AG04450 (cell line): Measurements from ENCODE around the gene PDE6G. TPM values are rescaled to one million over a fixed set of nuclear protein-coding genes. Genes with fewer than 3 reads are reported as not detected.

ENCODE experiments used
- CTCF ChIA-PET: fragments of 300-600, 350-600 bp; formaldehyde crosslinking; extraction: SDS; loops from one replicate; lab custom pipeline; 2022; ENCODE audit warnings: antibody characterized with exemption, inconsistent platforms; lab: Charles Lee
- POLR2A ChIA-PET: fragments of 350-600 bp; formaldehyde crosslinking; extraction: SDS; loops from one replicate; lab custom pipeline; 2021; ENCODE audit warnings: antibody characterized with exemption, inconsistent platforms; lab: Yijun Ruan, JAX
- DNase-seq: peaks from one replicate; pipeline ENCODE4 v3.0.0-alpha.2; 2011; ENCODE audit warnings: low read depth, low spot score
- H3K27ac ChIP-seq: one replicate; pipeline ENCODE4 v1.5.1; 2012; ENCODE audit warnings: low read depth, low read length, control low read depth
- H3K27me3 ChIP-seq: one replicate; pipeline ENCODE4 v1.6.0; 2012; ENCODE audit warnings: low read length; ENCODE audit not compliant: control insufficient read depth, insufficient read depth
- H3K4me3 ChIP-seq: 2 replicates; pipeline ENCODE4 v1.5.1; 2011; ENCODE audit warnings: mild to moderate bottlenecking, low read depth, low read length, control low read depth
- H3K9me3 ChIP-seq: 2 replicates; pipeline ENCODE4 v1.5.1; 2012; ENCODE audit warnings: low read length; ENCODE audit not compliant: control insufficient read depth, insufficient read depth
- CTCF ChIP-seq: IDR thresholded peaks from 2 replicates; pipeline ENCODE4 v1.5.1; 2011; ENCODE audit warnings: low read depth, low read length, control low read depth, inconsistent platforms
- polyA plus RNA-seq: library from polyadenylated mRNA; depleted of rRNA; stranded (reverse); fragments of >200 nt; gene quantifications from 2 replicates; pipeline ENCODE4 v1.2.3, GENCODE V29; 2011

Gene PDE6G
- polyA plus RNA-seq, 1 experiment, result 0.51 TPM

DNA sequence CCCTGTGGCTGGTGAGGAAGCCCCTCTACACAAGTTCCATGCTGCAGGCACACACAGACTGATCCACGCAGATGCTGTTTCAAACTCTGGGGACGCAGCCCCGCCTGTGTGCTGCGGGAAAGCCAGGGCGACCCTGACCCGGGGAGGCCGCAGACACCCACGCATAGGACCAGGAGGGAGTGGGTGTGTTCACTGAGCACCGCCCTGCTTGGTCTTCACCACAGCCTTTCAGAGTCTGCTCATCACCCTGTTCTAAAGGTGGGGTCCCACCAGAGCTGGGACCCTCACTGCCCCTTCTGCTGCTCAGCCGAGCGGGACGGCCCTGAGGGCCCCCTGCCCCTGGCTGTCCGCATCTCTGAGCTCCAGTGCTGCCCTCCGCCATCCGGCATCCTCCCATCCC is 11.8 kb downstream of the PDE6G start:
- CTCF ChIA-PET, result no interaction called here

GRCh38 chr17:81641825-81642489 is 14.4 kb downstream of the PDE6G start:
- peak; percentile 29 for DNase-seq
- Histone ChIP-seq H3K4me3 (peak overlapping the region; percentile 20; the same call in 1 of the 2 replicates), H3K27me3 (no peaks in the 10 kb centered on the region), H3K27ac (peak overlapping the region; percentile 78), H3K9me3 (no peaks in the 10 kb centered on the region)
- POLR2A ChIA-PET, result interaction anchor here (0.6 to 1.1 kb wide), 2 partner anchors 24 to 38 kb away, joined by 3 to 5 read pairs; no protein-coding TSS in a partner anchor
- CTCF ChIA-PET, result no interaction called here
- no peak for TF ChIP-seq CTCF

More for the DNA sequence above, 11.8 kb downstream of the PDE6G start:
- POLR2A ChIA-PET, result no interaction called here
- TF ChIP-seq CTCF, result no peak
- DNase-seq, result no peak
- H3K9me3 ChIP-seq, result peaks cover 12% of the 10 kb centered on the region
- H3K27ac ChIP-seq, result no peak overlapping the region
- peaks cover 10% of the 10 kb centered on the region for H3K27me3 ChIP-seq
- no peak overlapping the region for H3K4me3 ChIP-seq

DNA sequence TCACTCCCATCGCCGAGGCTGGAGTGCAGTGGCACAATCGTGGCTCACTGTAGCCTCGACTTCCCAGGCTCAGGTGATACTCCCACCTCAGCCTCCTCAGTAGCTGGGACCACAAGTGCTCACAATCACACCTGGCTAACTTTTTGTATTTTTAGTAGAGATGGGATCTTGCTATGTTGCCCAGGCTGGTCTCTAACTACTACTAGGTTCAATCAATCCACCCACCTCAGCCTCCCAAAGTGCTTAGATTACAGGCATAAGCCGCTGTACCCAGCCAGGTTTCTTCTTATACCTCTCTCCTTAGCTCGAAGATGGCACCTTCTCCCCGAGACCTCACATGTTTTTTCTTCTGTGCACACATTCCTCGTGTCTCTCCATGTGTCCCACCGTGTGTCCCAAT is 16.3 kb downstream of the PDE6G start:
- Histone ChIP-seq H3K9me3 (no peaks in the 10 kb centered on the region), H3K27ac (no peak overlapping the region), H3K4me3 (no peak overlapping the region), H3K27me3 (no peaks in the 10 kb centered on the region)
- no peak for TF ChIP-seq CTCF
- CTCF ChIA-PET, result no interaction called here
- POLR2A ChIA-PET, result no interaction called here
- no peak for DNase-seq

DNA sequence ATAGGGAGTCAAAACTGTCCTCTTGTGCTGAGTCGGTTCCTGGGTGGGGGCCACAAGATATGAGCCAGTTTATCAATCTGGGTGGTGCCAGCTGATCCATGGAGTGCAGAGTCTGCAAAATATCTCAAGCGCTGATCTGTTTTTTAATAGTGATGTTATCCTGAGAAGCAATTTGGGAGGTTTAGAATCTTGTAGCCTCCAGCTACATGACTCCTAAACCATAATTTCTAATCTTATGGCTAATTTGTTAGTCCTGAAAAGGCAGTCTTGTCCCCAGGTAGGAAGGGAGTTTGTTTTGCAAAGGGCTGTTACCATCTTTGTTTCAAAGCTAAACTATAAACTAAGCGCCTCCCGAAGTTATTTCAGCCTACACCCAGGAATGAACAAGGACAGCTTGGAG is 17.7 kb downstream of the PDE6G start:
- Histone ChIP-seq H3K27me3 (no peaks in the 10 kb centered on the region), H3K4me3 (no peak overlapping the region), H3K9me3 (no peaks in the 10 kb centered on the region), H3K27ac (no peak overlapping the region)
- ChIA-PET CTCF (no interaction called here), POLR2A (interaction anchor here (0.7 kb wide), 2 partner anchors 28 to 175 kb away, joined by 3 to 4 read pairs; partner anchors contain the start of genes CCDC137 and OXLD1)
- no peak for DNase-seq
- no peak for TF ChIP-seq CTCF

DNA sequence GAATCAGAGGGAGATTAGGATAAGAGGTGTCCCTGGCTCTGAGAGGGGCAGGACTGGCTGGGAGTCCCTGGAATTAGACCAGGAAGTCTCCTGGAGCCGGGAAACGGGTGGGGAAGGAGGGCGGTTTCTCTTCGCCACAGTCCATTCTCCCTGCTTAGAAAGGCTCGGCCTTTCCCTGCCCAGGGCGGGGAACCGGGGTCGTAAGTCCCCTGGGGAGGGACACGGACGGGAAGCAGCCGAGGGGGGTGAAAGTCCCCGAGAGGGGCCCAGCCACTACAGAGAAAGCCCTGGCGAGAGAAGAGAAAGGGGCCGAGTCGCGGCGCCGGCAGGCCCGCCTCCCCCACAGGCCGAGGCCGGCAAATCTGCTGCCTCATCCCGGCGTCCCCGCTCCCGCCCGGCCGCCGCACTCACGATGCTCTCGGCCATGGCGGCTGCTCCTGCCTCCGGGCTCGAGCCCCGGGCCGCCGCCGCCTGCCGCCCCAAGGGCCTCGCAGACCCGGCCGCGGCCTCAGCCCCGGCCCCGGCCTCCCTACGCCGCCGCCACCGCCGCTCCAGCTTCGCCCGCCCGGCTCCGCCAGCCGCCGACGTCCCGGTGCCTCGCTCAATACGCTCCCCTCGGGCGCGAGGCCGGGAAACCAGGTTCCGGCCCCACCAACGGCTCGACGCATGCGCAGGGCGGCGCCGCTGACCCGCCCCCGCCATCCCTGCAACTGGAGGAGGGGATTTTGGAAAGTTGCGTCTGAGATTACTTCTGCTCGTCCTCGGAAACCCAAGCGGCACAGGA is 19.6 kb downstream of the PDE6G start, which contains the start of the genes NPLOC4 and TSPAN10:
NPLOC4 (minus strand) TSS at position 608 of the 784 bp plus-strand sequence; CDS start at position 426, 182 bp downstream.
TSPAN10 (plus strand) TSS at position 692 of the 784 bp plus-strand sequence. CDS start 5,217 bp downstream, outside the sequence.
- Histone ChIP-seq H3K27me3 (no peaks in the 10 kb centered on the region), H3K4me3 (peak within 1 kb of the TSS; percentile 96), H3K9me3 (no peaks in the 10 kb centered on the region), H3K27ac (peak within 1 kb of the TSS; percentile 89)
- DNase-seq, result peak; percentile 63
- POLR2A ChIA-PET, result interaction anchor here (0.6 to 1.4 kb wide), 3 partner anchors 21 to 47 kb away, joined by 3 to 8 read pairs (median 4); partner anchors contain the start of genes ARL16 and HGS
- CTCF ChIA-PET, result no interaction called here
- TF ChIP-seq CTCF, result no peak
